ENCODE data around the gene RNF223.

- TF ChIP-seq, protein P1, sequence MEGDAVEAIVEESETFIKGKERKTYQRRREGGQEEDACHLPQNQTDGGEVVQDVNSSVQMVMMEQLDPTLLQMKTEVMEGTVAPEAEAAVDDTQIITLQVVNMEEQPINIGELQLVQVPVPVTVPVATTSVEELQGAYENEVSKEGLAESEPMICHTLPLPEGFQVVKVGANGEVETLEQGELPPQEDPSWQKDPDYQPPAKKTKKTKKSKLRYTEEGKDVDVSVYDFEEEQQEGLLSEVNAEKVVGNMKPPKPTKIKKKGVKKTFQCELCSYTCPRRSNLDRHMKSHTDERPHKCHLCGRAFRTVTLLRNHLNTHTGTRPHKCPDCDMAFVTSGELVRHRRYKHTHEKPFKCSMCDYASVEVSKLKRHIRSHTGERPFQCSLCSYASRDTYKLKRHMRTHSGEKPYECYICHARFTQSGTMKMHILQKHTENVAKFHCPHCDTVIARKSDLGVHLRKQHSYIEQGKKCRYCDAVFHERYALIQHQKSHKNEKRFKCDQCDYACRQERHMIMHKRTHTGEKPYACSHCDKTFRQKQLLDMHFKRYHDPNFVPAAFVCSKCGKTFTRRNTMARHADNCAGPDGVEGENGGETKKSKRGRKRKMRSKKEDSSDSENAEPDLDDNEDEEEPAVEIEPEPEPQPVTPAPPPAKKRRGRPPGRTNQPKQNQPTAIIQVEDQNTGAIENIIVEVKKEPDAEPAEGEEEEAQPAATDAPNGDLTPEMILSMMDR (IDR thresholded peaks at IDR 0.05), result no peak
- TF ChIP-seq EZH2phosphoT487 (IDR thresholded peaks at IDR 0.05), result no peak
Measured at GRCh38 chr1:1048765-1049164, 25.3 kb downstream of the RNF223 start.

Measured in neural progenitor cell (in vitro differentiated cells).